ENCODE measurements around the gene OR10G6.
"Not testable (repeated sequence)": the region's sequence is repeated elsewhere in the genome, so short reads cannot be mapped to it uniquely, and the experiment has no call there.

Gene OR10G6

GRCh38 chr11:123995119-123995518, at the start of gene OR10G6:
OR10G6 (minus strand) TSS chr11:123995161; CDS start chr11:123995161, 0 bp downstream.
- ATAC-seq, result no peak

- no peak for ATAC-seq
Observed at GRCh38 chr11:124043420-124043819, 48.5 kb upstream of the OR10G6 start.

- no peak for ATAC-seq
Observed at GRCh38 chr11:124041254-124041653, 46.3 kb upstream of the OR10G6 start, which contains the start of gene OR10G7. OR10G7 (minus strand) TSS chr11:124041325; CDS start chr11:124039001, 2,324 bp downstream.

GRCh38 chr11:124039557-124039956, 44.6 kb upstream of the OR10G6 start:
- ATAC-seq, result no peak

- ATAC-seq, result no peak
Observed at GRCh38 chr11:124036666-124037065, 41.7 kb upstream of the OR10G6 start.

GRCh38 chr11:124026498-124026897, 31.5 kb upstream of the OR10G6 start, which contains the start of gene OR10G8:
OR10G8 (plus strand) TSS chr11:124026798; CDS start chr11:124029623, 2,825 bp downstream.
- ATAC-seq, result no peak

GRCh38 chr11:124015837-124016236, 20.9 kb upstream of the OR10G6 start:
- not testable (repeated sequence) for ATAC-seq

- ATAC-seq, result no peak
Observed at GRCh38 chr11:124012697-124013096, 17.7 kb upstream of the OR10G6 start, which contains the start of gene OR10G4. OR10G4 (plus strand) TSS chr11:124012997; CDS start chr11:124015575, 2,578 bp downstream.

- ATAC-seq, result no peak
Observed at GRCh38 chr11:123979311-123979710, 15.7 kb downstream of the OR10G6 start.

GRCh38 chr11:123977731-123978347, 17.1 kb downstream of the OR10G6 start, which contains the start of gene OR10S1:
OR10S1 (minus strand) TSS chr11:123977781; CDS start chr11:123977664, 117 bp downstream.
- ATAC-seq, result no peak

- no peak for ATAC-seq
Observed at GRCh38 chr11:123976770-123977560, 18.0 kb downstream of the OR10G6 start.

- ATAC-seq, result no peak
Observed at GRCh38 chr11:123973816-123974215, 21.1 kb downstream of the OR10G6 start.

- ATAC-seq, result no peak
Observed at GRCh38 chr11:123956752-123957151, 38.2 kb downstream of the OR10G6 start.

- no peak for ATAC-seq
Observed at GRCh38 chr11:123945132-123945531, 49.8 kb downstream of the OR10G6 start.

Data from activated CD4-positive, CD25-positive, alpha-beta regulatory T cell treated with anti-CD3 and anti-CD28 coated beads, Interleukin-2, amount 50 U/mL, for 24 hours (primary cell).